ENCODE results near the gene IL20RB.

Gene IL20RB

GRCh38 chr3:137041686-137042085 is 83.9 kb downstream of the IL20RB start:
- no peak for DNase-seq

- no peak for DNase-seq
Measured at GRCh38 chr3:137046747-137047146, 89.0 kb downstream of the IL20RB start.

- no peak for DNase-seq
Measured at GRCh38 chr3:137047240-137047639, 89.5 kb downstream of the IL20RB start.

GRCh38 chr3:137050281-137050680 is 92.5 kb downstream of the IL20RB start:
- DNase-seq: no peak

- DNase-seq: no peak
Measured at GRCh38 chr3:137052298-137052697, 94.5 kb downstream of the IL20RB start.

Data from hippocampal formation (tissue), 2 donors.